Fibroblast of skin of scalp (primary cell): ENCODE measurements around the gene GREB1L.

Experiments used
- DNase-seq: peaks from one replicate; pipeline ENCODE4 v3.0.0-alpha.2; 2013

Gene GREB1L

DNA sequence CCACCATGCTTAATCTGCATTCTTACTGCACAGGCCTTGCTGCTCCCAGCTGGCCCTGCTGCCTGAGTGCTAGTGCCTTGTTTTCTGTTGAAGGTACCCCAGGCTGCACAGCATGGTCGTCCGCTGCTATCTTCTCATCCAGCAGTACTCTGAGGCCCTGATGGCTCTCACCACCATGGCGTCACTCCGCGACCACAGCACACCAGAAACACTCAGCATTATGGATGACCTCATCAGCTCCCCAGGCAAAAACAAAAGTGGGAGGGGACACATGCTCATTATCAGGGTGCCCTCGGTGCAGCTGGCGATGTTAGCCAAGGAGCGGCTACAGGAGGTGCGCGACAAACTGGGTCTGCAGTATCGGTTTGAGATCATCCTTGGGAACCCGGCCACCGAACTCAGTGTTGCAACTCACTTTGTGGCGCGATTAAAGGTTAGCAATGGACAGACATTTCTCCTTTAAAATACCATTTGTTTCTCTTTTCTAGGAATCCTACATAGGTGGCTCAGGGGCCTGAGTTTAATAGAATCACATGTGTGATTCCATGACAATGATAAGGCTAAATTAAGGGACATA is 248.0 kb downstream of the GREB1L start:
- no peak for DNase-seq

DNA sequence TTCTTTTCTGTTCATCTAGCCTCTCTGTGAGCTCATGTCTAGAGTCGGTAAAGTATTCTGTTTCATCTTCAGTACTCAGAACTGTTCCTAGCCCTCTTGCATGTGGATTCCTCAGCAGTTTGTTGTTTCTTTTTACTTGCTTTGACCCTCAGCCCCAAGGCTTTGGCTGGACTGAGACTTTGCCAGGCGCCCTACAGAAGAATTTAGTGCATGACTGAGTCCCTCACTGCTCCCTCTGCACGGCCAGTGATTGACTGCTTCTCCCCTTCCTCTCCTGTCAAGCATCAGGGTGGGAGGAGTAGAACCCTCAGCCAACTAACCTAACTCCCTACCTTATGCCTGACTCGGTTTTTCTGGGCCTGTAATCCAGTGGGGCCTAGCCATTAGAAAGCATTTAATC is 248.7 kb downstream of the GREB1L start:
- DNase-seq: no peak

DNA sequence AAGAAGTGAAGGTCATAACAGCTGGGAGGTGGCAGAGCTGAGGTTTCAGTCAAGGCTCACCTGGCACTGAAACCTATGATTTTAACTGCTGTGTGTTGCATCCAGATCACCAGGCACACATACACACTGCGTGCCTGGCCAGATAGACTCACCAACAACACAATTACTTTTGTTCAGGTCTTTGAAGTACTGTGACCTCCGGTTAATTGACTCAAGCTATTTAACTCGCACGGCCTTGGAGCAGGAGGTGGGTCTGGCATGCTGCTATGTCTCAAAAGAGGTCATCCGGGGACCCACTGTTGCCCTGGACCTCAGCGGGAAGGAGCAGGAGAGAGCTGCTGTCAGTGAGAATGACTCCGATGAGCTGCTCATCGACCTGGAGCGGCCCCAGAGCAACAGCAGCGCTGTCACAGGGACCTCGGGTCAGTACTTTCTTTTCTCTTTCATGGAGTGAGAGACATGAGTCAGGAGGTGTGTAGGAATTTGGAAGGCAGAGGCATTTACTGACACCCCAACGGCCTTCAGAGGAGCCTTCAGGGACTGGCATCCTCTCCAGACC is 254.3 kb downstream of the GREB1L start:
- no peak for DNase-seq

DNA sequence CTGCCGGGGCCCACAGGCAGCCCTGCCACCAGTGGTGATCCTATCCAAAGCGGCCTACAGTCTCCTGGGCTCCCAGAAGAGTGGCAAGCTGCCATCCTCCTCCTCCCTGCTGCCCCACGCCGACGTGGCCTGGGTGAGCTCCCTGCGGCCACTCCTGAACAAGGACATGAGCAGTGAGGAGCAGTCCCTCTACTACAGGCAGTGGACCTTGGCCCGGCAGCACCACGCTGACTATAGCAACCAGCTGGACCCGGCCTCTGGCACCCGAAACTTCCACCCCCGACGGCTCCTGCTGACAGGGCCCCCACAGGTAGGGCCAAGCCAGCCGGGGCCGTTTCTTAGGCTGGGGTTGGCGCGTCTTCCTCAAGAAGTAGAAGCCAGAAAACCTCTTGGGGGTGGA is 258.0 kb downstream of the GREB1L start:
- no peak for DNase-seq

DNA sequence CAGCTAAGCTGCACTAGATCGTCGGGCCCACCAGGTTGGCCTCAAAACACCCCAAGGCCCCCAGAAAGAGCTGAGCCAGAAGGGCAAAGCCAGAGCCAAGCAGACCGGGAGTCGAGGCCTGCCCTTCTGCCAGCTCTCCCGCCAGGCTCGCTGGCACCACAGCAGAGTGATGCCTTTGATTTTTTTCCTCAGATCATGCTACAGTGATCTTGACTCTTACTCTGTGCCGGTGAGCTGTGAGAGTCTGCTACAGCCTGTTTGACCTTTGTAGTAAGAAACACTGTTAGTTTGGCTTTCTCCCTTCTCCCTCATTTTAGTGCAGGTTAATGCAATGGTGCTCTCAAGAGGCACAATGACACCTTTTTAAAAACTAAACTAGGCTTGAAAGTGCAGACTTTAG is 260.6 kb downstream of the GREB1L start:
- DNase-seq: no peak

DNA sequence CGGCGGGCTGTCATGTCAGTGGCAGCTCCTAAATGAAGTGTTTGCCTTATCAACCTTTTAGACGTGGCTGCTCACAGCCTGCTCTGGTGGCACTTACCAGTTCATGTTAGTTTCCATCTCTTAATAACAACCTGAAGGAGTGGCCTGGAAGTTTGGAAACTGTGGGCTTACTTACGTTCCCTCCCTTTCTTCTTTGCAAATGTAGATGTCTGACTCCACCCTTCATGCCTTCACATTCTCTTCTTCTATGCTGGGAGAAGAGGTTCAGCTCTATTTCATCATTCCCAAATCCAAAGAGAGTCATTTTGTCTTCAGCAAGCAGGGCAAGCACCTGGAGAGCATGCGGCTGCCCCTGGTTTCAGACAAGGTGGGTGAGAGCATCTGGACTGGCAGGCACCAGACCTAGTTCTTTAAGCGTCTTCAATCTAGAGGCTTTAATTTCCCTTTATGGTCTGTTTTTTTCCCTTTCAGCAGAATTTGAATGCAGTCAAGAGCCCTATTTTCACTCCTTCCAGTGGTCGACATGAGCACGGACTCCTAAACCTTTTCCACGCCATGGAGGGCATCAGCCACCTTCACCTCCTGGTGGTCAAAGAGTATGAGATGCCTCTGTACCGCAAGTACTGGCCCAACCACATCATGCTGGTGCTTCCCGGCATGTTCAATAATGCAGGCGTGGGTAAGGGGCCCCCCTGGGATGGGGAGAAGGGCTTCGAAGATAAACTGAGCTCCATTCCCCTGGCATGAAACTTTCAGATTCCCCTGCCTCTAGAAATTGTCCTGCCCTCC is 266.1 kb downstream of the GREB1L start:
- DNase-seq: no peak

DNA sequence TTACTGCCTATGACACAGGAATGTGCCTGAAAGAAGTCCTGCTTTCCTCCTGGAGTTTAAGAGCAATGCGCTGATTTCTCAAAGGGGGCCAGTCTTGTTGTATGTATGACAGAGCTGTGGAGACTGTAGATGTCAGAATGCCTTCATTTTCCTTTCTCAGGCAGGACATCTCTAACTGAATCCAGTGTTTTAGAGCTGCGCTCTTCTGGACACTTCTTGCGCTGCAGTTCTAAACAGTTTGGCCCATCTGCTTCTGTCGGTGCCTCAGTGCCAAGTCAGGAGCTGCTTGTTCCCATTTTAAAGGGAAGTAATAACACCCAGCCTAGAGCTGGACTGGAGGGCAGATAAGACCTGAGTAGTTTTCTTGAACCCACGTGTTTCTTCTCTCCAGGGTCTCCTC is 267.0 kb downstream of the GREB1L start:
- DNase-seq: no peak

DNA sequence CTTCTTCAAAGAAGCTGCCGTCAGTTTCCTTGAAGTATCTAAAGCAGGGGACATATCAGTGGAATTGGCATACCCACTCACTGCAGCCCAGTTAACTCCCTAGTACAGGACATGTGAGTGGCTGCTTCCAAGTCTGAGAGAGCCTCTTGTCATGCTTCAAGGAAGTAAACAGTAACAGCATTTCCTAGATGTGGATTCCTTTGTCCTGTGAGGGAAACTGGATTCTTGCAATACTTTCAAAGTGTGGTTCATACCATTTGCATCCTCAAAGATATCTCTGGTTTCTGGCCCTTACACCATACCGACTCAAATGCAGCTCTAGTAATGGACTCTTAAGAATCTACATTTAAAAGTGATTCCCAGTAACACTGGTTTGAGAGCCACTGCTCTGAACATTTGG is 271.3 kb downstream of the GREB1L start:
- peak; percentile 4 for DNase-seq

DNA sequence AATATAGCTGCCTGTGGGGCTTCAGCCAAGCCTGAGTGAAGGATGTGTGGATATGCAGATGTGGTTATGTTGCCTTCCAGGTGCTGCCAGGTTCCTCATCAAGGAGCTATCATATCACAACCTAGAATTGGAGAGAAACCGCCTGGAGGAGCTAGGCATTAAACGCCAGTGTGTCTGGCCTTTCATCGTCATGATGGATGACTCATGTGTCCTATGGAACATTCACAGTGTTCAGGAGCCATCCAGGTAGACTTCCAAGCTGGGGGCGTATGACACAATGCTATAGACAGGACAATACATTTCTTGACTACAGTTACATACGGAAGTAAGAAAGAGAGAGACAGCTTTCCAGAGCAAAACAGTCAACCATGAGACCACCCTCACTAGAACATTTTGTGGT is 271.7 kb downstream of the GREB1L start:
- DNase-seq: no peak

DNA sequence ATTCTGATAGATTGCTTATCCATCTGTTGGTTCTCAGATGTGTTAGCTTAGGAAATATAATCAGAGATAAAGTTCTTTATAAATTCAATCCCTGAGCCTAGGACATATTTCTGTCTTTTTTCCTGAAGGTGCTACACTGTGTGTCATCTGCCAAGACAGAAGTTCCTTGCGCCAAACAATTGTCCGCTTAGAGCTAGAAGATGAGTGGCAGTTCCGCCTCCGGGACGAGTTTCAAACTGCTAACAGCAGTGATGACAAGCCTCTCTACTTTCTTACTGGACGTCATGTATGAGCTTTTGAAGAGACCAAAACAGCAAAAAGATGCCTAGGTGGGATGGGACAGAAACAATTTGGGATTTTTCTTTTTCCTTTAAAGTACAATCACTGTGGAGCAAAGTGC is 280.5 kb downstream of the GREB1L start:
- no peak for DNase-seq

DNA sequence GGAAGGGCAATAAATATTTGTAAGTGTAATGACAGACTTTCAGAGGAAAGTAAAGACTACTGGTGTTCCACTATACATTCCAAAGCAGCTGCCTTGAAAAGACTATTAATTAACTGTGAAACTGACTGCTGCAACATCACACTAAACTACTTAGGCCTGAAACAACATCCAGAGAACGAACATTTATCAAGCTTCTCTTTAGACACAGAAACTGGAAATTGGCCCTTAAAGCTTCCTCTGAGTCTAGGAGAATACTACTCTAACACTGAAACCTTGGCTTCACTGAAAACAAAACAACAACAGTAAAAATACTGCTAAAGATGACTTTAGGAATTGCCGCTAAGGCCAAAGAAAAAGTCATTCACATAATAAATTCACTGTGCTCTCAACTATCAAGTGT is 283.9 kb downstream of the GREB1L start:
- DNase-seq: no peak

DNA sequence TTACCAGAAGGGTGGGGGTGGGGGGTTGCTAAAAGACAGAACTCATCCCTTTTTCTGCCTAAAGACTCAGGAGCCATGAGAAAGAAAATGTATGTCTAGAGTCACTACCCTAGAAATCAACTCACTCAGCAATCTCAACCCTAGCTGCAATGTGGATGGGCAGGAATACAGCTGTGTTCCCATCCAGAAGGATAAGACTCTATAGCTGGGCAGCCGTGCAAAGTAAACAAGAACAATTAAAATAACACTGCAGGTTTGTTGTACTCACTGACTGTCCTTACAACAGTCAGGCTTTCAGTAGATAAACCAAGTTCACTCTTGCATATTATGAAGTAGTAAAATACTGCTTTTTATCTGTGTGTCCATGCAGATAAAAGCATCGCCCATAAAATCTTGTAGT is 284.4 kb downstream of the GREB1L start:
- no peak for DNase-seq

DNA sequence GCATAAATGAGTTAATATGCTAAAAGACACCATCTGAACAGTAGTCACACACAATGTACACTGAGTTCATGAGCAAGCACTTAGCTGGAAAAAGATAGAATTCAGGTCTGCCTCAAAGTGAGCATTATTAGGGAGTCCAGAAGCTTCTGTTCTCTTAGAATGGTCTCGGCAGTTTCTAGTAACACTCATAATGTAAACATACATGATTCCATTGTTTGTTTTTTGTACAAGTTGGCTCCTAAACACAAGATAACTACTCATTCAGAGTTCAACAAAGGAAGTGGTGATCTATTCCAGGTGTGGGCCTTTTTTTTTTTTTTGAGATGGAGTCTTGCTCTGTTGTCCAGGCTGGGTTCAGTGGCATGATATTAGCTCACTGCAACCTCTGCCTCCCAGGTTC is 292.3 kb downstream of the GREB1L start:
- DNase-seq: no peak

DNA sequence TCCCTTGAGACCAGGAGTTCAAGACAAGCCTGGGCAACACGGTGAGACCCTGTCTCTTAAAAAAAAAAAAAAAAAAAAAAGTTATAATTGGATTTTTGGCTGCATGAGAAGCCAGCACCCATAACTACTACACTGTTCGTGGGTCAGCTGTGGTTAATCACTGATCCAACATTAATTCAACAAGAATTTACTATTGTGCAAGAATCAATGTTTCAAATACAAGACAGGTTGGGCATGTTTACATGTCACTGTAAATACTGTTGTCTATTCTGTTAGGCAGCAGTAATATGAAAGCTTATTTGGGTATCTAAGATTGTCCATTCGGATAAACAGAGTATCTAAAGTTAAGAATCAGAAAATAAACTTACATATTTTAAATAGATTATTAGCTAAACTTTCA is 296.2 kb downstream of the GREB1L start:
- no peak for DNase-seq

DNA sequence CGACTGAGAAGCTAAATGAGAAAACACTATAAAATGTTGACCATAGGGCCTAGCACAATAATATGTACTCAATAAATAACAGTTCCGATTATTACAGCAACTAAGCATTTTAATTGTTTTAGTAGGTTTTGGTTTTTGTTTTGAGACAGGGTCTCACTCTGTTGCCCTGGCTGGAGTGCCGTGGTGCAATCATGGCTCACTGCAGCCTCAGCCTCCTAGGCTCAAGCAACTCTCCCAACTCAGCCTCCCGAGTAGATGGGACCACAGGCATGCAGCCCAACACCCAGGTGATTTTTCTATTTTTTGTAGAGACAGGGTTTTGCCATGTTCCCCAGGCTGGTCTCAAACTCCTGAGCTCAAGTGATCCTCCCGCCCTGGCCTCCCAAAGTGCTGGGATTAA is 304.4 kb downstream of the GREB1L start:
- DNase-seq: no peak

DNA sequence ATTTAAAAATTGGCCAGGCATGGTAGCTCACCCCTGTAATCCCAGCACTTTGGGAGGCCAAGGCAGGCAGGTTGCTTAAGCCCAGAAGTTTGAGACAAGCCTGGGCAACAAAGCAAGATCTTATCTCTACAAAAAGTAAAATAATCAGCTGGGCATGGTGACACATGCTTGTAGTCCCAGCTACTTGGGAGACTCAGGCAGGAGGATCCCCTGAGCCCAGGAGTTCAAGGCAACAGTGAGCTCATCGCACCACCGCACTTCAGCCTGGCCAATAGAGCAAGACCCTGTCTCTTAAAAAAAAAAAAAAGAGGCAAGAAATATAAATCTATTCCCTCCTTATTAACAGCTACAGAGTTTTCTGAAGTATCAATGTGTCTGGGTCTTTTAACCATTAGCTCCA is 306.6 kb downstream of the GREB1L start:
- no peak for DNase-seq

DNA sequence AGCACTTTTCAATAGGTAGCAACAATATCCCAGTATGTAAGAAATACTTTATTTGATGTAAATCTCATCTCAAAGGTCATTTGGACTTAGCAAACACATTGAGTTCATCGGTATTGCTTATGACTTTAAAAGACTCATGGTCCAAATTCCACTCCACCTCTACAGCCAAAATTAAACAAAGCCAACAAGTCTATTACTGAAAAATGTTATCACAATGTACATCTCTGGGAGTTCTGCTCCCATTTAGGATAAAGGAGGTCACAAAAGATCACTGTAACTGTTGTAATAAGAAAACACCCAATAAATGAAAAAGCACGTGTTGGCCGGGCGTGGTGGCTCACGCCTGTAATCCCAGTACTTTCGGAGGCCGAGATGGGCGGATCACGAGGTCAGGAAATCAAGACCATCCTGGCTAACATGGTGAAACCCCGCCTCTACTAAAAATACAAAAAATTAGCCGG is 308.5 kb downstream of the GREB1L start:
- DNase-seq: no peak

DNA sequence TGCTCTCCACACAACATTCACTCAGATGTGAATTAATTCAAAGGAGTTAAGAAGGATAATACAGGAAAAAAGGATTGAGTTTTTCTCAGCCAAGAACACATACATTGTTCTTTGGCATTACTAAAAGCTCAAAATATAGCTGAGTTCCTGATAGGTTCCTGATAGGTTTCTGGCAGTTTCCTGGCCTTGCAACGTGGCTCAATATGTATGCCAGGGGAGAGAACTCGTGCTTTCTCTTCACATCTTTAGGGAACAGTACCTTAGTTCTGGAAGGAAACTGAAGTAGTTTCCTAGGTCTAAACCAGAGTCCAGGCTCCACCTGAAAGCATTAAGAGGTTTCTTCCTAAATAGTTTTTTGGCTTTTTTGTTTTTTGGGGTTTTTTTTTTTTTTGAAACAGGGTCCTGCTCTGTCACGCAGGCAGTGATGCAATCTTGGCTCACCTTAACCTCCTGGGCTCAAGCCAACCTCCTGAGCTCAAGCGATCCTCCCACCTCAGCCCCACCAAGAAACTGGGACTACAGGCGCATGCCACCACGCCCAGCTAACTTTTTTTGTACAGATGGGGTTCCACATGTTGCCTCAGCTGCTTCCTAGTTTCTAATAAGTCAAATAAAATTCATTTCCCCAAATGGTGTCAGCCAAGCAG is 315.7 kb downstream of the GREB1L start:
- DNase-seq: no peak

DNA sequence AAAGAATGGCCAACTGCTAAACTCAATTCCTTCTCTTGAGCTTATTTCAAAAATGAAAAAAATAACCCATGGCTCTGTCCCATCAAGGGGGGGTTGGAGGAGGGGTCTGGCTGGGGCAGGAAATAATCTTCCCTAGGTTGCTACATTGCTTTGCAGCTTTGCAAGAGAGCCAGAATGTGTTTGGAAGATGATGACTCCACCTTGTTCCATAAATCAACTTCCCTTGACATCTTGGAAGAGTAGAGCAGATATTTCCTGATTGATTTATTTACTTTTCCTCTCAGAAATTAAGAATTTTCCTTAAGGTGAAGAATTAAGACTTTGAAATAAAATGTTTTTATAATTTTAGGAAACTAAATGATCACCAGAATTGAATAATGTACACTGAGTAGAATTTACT is 317.2 kb downstream of the GREB1L start:
- no peak for DNase-seq

DNA sequence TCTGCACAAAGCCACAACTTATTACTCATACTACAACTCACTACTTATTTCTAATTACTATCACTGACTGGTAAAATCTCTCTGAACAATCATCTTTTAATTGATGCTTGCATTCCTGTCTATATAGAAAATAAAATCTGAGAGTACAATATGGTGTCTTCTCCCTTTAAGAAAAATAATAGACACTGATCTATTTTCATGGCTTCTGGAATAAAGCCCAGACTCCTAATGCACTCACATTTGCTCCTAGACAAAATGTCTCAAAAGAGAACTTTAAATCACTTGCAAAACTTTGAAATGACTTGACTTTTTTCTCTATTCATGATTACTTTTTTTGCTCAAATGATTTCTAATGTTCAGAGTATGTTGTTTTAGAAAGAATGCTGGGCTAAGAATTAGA is 329.7 kb downstream of the GREB1L start:
- no peak for DNase-seq
